Neural progenitor cell (in vitro differentiated cells): ENCODE data around the gene NTHL1.

Experiments
- EZH2 ChIP-seq: fragments of 200-600 bp; sonication (generic); IDR thresholded peaks from 2 replicates; pipeline ENCODE4 v1.6.1; 2017; ENCODE audit warnings: antibody characterized with exemption, mild to moderate bottlenecking, moderate library complexity
- TF ChIP-seq, protein P1 (sequence below): fragments of 200-600 bp; sonication (generic); IDR thresholded peaks from 2 replicates; pipeline ENCODE4 v1.5.1; 2017; ENCODE audit warnings: antibody characterized with exemption, mild to moderate bottlenecking

DNA sequence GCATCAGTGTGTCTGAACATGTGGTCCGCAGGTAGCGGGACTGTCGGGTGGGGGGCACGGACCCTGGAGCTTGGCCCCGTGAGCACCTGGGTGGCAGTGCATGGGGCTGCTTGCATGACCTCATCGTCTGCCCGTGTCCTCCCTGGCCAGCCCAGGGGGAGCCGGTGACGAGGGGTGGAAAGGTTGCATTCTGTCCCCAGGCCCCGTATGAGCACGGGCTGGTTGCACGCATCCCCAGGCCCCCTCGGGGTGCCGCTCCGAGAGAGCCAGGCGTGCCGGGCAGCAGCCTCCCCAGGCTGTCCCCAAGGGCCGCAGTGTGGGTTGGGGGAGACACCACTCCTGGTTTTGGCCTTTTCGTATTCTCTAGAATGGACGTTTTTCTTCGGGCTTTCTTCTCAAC, 30.1 kb upstream of the NTHL1 start:
- TF ChIP-seq, protein P1, sequence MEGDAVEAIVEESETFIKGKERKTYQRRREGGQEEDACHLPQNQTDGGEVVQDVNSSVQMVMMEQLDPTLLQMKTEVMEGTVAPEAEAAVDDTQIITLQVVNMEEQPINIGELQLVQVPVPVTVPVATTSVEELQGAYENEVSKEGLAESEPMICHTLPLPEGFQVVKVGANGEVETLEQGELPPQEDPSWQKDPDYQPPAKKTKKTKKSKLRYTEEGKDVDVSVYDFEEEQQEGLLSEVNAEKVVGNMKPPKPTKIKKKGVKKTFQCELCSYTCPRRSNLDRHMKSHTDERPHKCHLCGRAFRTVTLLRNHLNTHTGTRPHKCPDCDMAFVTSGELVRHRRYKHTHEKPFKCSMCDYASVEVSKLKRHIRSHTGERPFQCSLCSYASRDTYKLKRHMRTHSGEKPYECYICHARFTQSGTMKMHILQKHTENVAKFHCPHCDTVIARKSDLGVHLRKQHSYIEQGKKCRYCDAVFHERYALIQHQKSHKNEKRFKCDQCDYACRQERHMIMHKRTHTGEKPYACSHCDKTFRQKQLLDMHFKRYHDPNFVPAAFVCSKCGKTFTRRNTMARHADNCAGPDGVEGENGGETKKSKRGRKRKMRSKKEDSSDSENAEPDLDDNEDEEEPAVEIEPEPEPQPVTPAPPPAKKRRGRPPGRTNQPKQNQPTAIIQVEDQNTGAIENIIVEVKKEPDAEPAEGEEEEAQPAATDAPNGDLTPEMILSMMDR: no peak
- no peak for TF ChIP-seq EZH2
